Right lobe of liver (tissue), 4 donors: ENCODE results near the gene CTBP1.

Experiments used
- CTCF ChIP-seq, 4 donors: fragments of 200-600 bp in 3 of 4; fragments of 450-650 bp in 1 of 4; IDR thresholded peaks; one replicate each; pipeline versions ENCODE4 v1.5.1 to v1.8.0; 2016 to 2022; ENCODE audit warnings: antibody characterized with exemption in 4 of 4, mild to moderate bottlenecking in 2 of 4
- POLR2A ChIP-seq: fragments of 450-650 bp; IDR thresholded peaks from one replicate; pipeline ENCODE4 v1.6.1; 2017; ENCODE audit warnings: antibody characterized with exemption, mild to moderate bottlenecking
- donor health status: DM: no; HTN: no; CAD: no.
- donor health status: DM: no; HTN: no; CAD: no.
- donor health status: DM: no; HTN: yes; CAD: no.

- TF ChIP-seq POLR2A = no peak
- no peak for TF ChIP-seq CTCF (IDR thresholded peaks at IDR 0.05)
These were observed 9.5 kb upstream of the CTBP1 start for GRCh38 chr4:1258457-1258856.
